IPS-18a (cell line): ENCODE data around the gene IRAK3.
"Not testable (repeated sequence)": the region's sequence is repeated elsewhere in the genome, so short reads cannot be mapped to it uniquely, and the experiment has no call there.

ENCODE experiments used
- H3K27ac ChIP-seq: one replicate; pipeline ENCODE4 v1.5.1; 2013; ENCODE audit warnings: low read length
- H3K27me3 ChIP-seq: one replicate; pipeline ENCODE4 v1.6.1; 2013; ENCODE audit warnings: mild to moderate bottlenecking, low read length; ENCODE audit not compliant: control insufficient read depth, insufficient read depth
- H3K36me3 ChIP-seq: one replicate; pipeline ENCODE4 v1.6.1; 2013; ENCODE audit warnings: low read depth, low read length; ENCODE audit not compliant: control insufficient read depth
- H3K4me1 ChIP-seq: one replicate; pipeline ENCODE4 v1.6.1; 2013; ENCODE audit warnings: low read depth, low read length; ENCODE audit not compliant: control insufficient read depth
- H3K4me3 ChIP-seq: one replicate; pipeline ENCODE4 v1.5.1; 2013; ENCODE audit warnings: low read length
- H3K9ac ChIP-seq: one replicate; pipeline ENCODE4 v1.6.1; 2013; ENCODE audit warnings: mild to moderate bottlenecking, low read length, moderate library complexity
- H3K9me3 ChIP-seq: one replicate; pipeline ENCODE4 v1.6.1; 2013; ENCODE audit warnings: low read depth, low read length; ENCODE audit not compliant: control insufficient read depth

IRAK3 gene

DNA sequence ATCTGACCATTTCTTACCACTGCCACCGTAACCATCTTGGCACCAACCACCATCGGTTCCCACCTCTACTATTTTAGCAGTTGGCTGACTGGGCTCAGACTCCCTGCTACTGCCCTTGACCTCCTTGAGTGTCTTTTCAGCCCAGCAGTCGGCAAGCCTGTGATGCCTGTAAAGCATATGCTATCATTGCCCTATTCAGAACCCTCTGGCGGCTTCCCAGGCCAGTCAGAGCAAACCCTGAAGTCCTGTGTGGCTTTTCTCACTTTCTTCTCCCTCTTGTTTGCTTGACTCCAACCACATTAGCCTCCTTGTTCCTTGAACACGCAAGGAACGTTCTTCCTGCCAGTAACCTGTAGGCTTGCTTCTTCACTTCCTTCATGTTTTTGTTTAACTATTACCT is 6.2 kb downstream of the IRAK3 start:
- Histone ChIP-seq H3K9ac (no peak overlapping the region), H3K9me3 (peaks cover 4% of the 10 kb centered on the region), H3K4me1 (peaks cover 13% of the 10 kb centered on the region), H3K27me3 (peaks cover 12% of the 10 kb centered on the region), H3K36me3 (no peaks in the 10 kb centered on the region), H3K4me3 (no peak overlapping the region), H3K27ac (no peak overlapping the region)

DNA sequence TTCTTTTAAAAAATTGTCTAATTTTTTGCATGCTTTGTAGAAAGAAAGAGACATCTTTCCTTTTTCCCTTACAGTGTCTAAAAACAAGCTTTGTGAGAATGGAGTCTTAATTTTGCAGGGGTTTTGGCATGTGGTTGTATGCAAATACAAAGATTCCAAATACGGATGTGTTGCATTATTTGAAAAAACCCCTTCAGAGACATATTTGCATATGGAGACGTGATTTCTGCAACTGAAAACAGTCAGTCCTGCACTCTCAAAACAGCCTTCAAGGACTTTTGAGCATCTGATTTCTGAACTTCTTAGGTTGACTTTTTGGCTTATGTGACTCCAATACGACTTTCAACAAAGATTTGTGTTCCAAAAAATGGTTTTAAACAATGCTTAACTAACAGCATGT is 7.8 kb downstream of the IRAK3 start:
- Histone ChIP-seq H3K4me3 (no peak overlapping the region), H3K27me3 (no peaks in the 10 kb centered on the region), H3K9me3 (peaks cover 4% of the 10 kb centered on the region), H3K4me1 (peaks cover 13% of the 10 kb centered on the region), H3K9ac (no peak overlapping the region), H3K36me3 (no peaks in the 10 kb centered on the region), H3K27ac (no peak overlapping the region)

DNA sequence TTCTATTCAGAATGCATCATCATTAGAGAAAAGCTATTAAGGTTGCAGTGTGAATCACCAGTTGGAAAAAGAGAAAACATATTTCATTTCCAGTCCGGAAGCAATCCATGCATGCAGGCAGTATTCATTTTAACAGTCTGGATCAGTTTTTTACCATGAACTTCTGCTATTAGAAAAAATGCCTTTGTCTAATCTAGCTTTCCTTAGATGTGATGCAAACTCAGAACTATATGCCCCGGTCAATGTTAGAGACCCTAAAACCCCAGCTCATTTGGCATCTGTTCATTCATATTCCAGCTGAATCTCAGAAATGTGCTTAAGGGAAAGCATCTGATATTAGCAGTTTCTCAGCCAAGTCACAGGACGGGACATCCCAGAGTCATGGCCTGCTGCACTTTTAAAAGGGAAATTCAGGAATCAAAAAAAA is 8.5 kb downstream of the IRAK3 start:
- peaks cover 4% of the 10 kb centered on the region for H3K9me3 ChIP-seq
- H3K9ac ChIP-seq: no peak overlapping the region
- H3K27ac ChIP-seq: no peak overlapping the region
- H3K36me3 ChIP-seq: no peaks in the 10 kb centered on the region
- no peak overlapping the region for H3K4me3 ChIP-seq
- H3K4me1 ChIP-seq: peaks cover 13% of the 10 kb centered on the region
- no peaks in the 10 kb centered on the region for H3K27me3 ChIP-seq

DNA sequence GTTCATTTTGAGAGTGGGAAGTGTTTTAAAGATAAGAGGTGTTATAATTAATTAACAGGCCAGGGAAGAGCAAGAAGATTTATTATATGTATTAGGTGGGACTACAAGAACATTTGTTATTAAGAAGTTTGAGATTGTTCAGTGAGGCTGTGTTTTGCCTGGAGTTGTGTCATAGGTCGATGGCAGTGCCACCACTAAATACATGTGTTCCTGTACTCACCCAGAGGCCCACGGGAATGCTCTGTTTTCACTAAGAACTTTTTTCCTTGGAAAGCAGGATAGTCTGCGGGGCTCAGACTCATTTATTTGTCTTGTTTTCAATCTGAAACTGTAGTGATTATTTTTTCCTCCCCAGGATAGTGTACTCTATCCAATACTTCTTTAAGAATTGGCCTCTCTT is 10.1 kb downstream of the IRAK3 start:
- H3K9me3 ChIP-seq: peaks cover 4% of the 10 kb centered on the region
- no peaks in the 10 kb centered on the region for H3K36me3 ChIP-seq
- no peak overlapping the region for H3K9ac ChIP-seq
- H3K4me3 ChIP-seq: no peak overlapping the region
- peaks cover 13% of the 10 kb centered on the region for H3K4me1 ChIP-seq
- H3K27me3 ChIP-seq: no peaks in the 10 kb centered on the region
- H3K27ac ChIP-seq: no peak overlapping the region

DNA sequence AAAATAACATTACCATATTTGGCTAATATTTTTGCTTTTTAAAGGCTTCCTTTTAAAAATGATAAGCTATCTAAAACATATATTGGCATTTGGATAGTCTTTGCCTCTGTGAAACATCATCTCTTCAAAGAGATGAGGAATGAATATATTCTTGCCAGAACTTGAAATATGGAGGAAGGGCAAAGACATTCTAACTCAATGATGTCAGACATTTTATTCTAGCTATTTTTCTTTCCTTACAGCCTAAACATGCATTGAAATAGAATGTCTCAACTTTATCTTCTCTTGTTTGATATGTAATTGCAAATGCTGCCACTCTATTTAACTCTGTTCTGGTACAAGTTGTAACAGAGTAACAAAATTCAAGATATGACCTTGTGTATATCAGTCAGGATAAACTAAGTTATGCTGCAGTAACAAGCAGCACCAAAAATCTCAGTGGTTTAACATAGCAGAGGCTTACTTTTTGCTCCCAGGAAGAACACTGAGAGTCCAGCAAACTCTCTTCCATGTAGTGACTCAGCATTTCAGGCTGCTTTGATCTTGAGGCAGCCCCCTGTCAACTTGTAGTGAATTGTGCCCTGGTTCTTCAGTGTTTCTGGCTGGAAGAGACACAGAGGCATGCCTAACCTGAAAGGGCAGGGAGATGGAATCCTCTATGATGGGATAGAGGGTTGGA is 11.0 kb downstream of the IRAK3 start:
- no peak overlapping the region for H3K27ac ChIP-seq
- H3K4me1 ChIP-seq: peaks cover 13% of the 10 kb centered on the region
- H3K9ac ChIP-seq: no peak overlapping the region
- H3K36me3 ChIP-seq: no peaks in the 10 kb centered on the region
- H3K4me3 ChIP-seq: no peak overlapping the region
- H3K9me3 ChIP-seq: peaks cover 4% of the 10 kb centered on the region
- no peaks in the 10 kb centered on the region for H3K27me3 ChIP-seq

DNA sequence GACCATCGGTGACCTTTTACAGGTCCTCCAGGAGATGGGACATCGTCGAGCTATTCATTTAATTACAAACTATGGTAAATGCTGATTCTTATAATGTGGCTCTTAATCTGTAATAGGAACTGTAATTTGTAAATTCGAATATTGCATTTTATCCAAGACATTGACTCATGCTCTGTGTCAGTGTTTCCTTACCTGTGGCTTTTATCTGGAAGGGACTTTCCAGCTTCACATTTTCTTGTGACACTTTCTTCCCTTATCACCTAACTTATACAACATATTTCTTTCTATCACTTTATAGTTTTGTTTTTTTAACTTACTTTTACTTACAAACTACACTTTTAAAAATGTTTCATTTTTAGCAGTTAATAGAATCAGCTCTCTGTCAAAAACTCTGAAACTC is 14.8 kb downstream of the IRAK3 start:
- Histone ChIP-seq H3K4me3 (no peak overlapping the region), H3K9me3 (peaks cover 4% of the 10 kb centered on the region), H3K27me3 (no peaks in the 10 kb centered on the region), H3K36me3 (no peaks in the 10 kb centered on the region), H3K4me1 (no peaks in the 10 kb centered on the region), H3K27ac (no peak overlapping the region), H3K9ac (no peak overlapping the region)

DNA sequence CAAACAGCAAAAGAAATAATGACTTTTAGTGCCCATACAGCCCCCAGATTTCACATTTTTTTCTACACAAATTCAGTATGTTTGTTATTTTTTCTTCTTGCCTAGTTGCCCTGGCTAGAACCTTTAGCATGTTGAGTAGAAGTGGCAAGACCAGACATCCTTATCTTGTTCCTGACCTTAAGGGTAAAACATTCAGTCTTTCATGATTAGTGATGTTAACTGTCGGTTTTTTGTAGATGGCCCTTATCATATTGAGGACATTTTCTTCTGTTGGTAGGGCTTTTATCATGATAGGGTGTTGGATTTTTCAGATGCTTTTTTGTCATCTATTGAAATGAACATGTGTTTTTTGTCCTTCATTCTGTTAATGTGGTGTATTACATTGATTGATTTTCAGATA is 17.1 kb downstream of the IRAK3 start:
- H3K36me3 ChIP-seq: no peaks in the 10 kb centered on the region
- no peak overlapping the region for H3K9ac ChIP-seq
- no peak overlapping the region for H3K4me3 ChIP-seq
- no peaks in the 10 kb centered on the region for H3K27me3 ChIP-seq
- no peaks in the 10 kb centered on the region for H3K4me1 ChIP-seq
- no peak overlapping the region for H3K27ac ChIP-seq
- no peaks in the 10 kb centered on the region for H3K9me3 ChIP-seq

DNA sequence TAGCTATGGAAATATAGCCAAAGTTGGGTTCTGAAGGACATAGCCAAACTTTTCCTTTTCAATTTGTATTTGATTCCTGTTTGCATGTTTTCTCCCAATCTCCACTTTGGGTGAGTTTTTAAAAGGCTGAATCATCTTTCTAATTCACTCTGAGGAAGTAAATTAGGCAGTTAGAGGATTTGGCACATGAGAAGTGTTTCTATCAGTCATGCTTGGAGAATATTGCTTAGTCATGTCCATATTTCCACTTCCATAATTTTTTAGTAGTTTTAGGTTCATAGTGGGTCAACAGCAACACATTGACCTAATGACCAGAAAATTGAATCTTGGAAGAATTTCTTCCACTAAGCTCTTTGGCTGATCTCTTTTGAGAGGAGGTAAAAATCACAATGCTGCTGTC is 21.8 kb downstream of the IRAK3 start:
- H3K4me3 ChIP-seq: no peak overlapping the region
- H3K9ac ChIP-seq: no peak overlapping the region
- H3K27me3 ChIP-seq: no peaks in the 10 kb centered on the region
- no peaks in the 10 kb centered on the region for H3K36me3 ChIP-seq
- H3K27ac ChIP-seq: no peak overlapping the region
- H3K9me3 ChIP-seq: no peaks in the 10 kb centered on the region
- no peaks in the 10 kb centered on the region for H3K4me1 ChIP-seq

DNA sequence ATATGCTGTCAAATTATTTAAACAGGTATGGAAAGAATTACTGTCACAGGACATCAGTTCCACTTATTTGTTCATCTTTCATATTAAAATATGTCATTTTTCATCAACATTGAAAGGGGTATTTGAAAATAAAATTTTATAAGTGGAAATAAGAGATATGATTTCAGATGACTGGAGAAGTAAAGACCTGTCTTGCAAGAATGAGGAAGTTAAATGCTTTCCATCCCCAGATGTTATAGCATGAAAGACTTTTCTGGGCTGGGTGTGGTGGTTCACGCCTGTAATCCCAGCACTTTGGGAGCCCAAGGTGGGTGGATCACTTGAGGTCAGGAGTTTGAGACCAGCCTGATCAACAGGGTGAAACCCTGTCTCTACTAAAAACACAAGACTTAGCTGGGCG is 22.6 kb downstream of the IRAK3 start:
- H3K9ac ChIP-seq, H3K36me3 ChIP-seq, H3K27me3 ChIP-seq, H3K4me3 ChIP-seq, H3K27ac ChIP-seq, H3K4me1 ChIP-seq, H3K9me3 ChIP-seq: not testable (repeated sequence)

DNA sequence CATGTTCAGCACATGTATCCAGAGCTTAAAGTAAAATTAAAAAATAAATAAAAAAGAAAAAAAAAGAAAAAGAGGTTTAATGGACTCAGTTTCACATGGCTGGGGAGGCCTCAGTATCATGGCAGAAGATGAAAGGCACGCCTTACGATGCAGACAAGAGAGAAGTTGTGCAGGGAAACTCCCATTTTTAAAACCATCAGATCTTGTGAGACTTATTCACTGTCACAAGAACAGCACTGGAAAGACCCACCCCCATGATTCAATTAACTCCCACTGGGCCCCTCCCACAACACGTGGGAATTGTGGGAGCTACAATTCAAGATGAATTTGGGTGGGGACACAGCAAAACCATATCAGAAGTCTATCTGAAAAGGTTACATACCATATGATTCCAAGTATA is 24.0 kb downstream of the IRAK3 start:
- not testable (repeated sequence) for H3K9me3 ChIP-seq, H3K27me3 ChIP-seq, H3K36me3 ChIP-seq, H3K4me1 ChIP-seq, H3K9ac ChIP-seq, H3K4me3 ChIP-seq, H3K27ac ChIP-seq

DNA sequence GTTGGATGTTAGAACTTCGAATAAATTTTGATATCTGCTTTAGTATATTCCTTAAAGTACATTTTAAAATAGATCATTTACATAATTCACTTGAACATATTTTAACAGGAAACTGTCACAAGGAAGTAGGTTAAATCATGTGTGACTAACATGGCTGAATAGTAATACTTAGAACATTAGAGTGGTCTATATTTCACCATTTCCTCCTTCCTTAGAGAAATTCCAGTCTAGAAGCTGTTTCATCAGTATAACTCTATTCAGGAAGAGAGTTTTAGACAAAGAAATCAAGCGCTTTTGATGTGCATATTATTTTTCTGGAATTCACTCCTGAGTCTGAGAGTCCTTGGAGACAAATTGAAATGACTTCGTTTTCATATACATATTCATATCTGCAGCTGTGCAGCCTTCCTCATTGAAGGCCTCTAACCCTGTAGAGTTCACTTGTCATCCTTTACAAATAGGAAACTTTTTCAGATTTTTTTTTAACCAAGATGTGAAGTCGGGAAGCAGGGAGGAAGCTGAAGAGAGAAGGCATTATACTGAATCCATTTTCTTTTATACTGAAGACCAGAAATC is 28.4 kb downstream of the IRAK3 start:
- H3K4me3 ChIP-seq: no peak overlapping the region

DNA sequence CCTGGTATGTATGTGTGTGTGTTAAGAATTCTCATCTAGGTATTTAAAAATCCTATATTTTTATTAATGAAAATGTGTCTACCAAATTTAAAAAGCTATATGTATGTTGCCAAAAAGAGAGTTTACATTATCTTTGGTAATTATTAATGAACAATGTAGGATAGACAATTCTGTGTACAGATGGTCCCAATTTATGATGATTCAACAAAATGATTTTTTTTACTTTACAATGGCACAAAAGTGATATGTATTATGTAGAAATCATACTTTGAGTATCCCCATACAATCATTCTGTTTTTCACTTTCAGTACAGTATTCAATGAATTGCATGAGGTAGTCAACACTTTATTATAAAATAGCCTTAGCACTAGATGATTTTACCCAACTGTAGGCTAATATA is 39.4 kb downstream of the IRAK3 start:
- Histone ChIP-seq H3K9ac (no peak overlapping the region), H3K27ac (no peak overlapping the region)

More for the DNA sequence above, 28.4 kb downstream of the IRAK3 start:
- no peak overlapping the region for H3K9ac ChIP-seq
- no peaks in the 10 kb centered on the region for H3K9me3 ChIP-seq
- H3K4me1 ChIP-seq: no peaks in the 10 kb centered on the region
- H3K27me3 ChIP-seq: no peaks in the 10 kb centered on the region
- no peaks in the 10 kb centered on the region for H3K36me3 ChIP-seq
- no peak overlapping the region for H3K27ac ChIP-seq

More for the DNA sequence above, 39.4 kb downstream of the IRAK3 start:
- Histone ChIP-seq H3K27me3 (no peaks in the 10 kb centered on the region), H3K9me3 (no peaks in the 10 kb centered on the region), H3K4me1 (no peaks in the 10 kb centered on the region), H3K4me3 (no peak overlapping the region), H3K36me3 (no peaks in the 10 kb centered on the region)
